ENCODE results near the gene ARSG.

DNA sequence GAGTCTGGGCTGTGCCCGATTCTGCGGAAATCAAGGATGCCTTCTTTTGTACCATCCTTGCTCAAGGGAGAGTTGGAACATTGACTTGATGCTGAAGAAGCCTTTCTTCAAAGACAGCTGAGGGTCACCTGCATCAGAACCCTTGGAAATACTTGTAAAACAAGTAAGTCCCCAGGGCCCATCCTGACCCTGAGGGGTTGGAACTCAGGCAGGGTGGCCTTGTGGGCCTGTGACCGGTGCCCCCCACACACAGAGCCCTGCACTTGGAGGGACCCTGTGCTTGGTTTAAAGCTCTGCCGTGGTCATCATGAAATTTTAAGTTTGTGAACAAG lies 109.1 kb downstream of the ARSG start:
- TF ChIP-seq, protein P1, sequence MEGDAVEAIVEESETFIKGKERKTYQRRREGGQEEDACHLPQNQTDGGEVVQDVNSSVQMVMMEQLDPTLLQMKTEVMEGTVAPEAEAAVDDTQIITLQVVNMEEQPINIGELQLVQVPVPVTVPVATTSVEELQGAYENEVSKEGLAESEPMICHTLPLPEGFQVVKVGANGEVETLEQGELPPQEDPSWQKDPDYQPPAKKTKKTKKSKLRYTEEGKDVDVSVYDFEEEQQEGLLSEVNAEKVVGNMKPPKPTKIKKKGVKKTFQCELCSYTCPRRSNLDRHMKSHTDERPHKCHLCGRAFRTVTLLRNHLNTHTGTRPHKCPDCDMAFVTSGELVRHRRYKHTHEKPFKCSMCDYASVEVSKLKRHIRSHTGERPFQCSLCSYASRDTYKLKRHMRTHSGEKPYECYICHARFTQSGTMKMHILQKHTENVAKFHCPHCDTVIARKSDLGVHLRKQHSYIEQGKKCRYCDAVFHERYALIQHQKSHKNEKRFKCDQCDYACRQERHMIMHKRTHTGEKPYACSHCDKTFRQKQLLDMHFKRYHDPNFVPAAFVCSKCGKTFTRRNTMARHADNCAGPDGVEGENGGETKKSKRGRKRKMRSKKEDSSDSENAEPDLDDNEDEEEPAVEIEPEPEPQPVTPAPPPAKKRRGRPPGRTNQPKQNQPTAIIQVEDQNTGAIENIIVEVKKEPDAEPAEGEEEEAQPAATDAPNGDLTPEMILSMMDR (IDR thresholded peaks at IDR 0.05), result no peak
- TF ChIP-seq POLR2A (IDR thresholded peaks at IDR 0.05), result no peak
